Natural killer cell (primary cell): ENCODE data around the gene HMCES. TPM values are rescaled to one million over a fixed set of nuclear protein-coding genes. Genes with fewer than 3 reads are reported as not detected.

Experiments used
- ATAC-seq, 3 donors: fragments of 150-1000 bp in 2 of 3; fragments of 200-7000 bp in 1 of 3; cut with Tn5 transposase; 1 replicate in 1 of 3; 2 replicates in 2 of 3; pipeline ENCODE4 v1.10.0; 2021; ENCODE audit warnings: mild to moderate bottlenecking in 2 of 3, moderate library complexity in 2 of 3
- DNase-seq, 2 donors: peaks; one replicate each; pipeline versions ENCODE4 v3.0.0 to v3.0.0-alpha.2; 2013 to 2021; ENCODE audit warnings: mixed read lengths in 1 of 2
- H3K27ac ChIP-seq: one replicate; pipeline ENCODE4 v1.5.1; 2013; ENCODE audit warnings: mild to moderate bottlenecking, low read length
- H3K27me3 ChIP-seq: one replicate; pipeline ENCODE4 v1.6.1; 2013; ENCODE audit warnings: low read length; ENCODE audit not compliant: control insufficient read depth, insufficient read depth
- H3K36me3 ChIP-seq: one replicate; pipeline ENCODE4 v1.6.1; 2013; ENCODE audit warnings: low read length; ENCODE audit not compliant: control insufficient read depth, insufficient read depth
- H3K4me1 ChIP-seq: one replicate; pipeline ENCODE4 v1.6.1; 2013; ENCODE audit warnings: low read length; ENCODE audit not compliant: control insufficient read depth, insufficient read depth
- H3K4me3 ChIP-seq: one replicate; pipeline ENCODE4 v1.5.1; 2013; ENCODE audit warnings: low read length
- H3K9me3 ChIP-seq: one replicate; pipeline ENCODE4 v1.6.1; 2013; ENCODE audit warnings: low read length; ENCODE audit not compliant: control insufficient read depth, insufficient read depth
- H3K27ac Mint-ChIP-seq, 2 donors: one replicate each; pipeline ENCODE4 v1.8.0; 2022; ENCODE audit warnings: mild to moderate bottlenecking in 2 of 2, mixed read lengths in 2 of 2, moderate library complexity in 1 of 2
- H3K27me3 Mint-ChIP-seq, 2 donors: one replicate each; pipeline ENCODE4 v1.8.0; 2022; ENCODE audit warnings: low read depth in 2 of 2, mixed read lengths in 2 of 2
- H3K36me3 Mint-ChIP-seq: one replicate; pipeline ENCODE4 v1.8.0; 2022; ENCODE audit warnings: mixed read lengths
- H3K4me1 Mint-ChIP-seq, 2 donors: one replicate each; pipeline ENCODE4 v1.8.0; 2022; ENCODE audit warnings: mixed read lengths in 2 of 2
- H3K4me3 Mint-ChIP-seq: one replicate; pipeline ENCODE4 v1.8.0; 2022; ENCODE audit warnings: mild to moderate bottlenecking, moderate library complexity, mixed read lengths
- H3K9me3 Mint-ChIP-seq, 2 donors: one replicate each; pipeline ENCODE4 v1.8.0; 2022; ENCODE audit warnings: mixed read lengths in 2 of 2
- WGBS: methylation state at CpG from one replicate; pipeline ENCODE4 v1.1.7; 2013; ENCODE audit warnings: missing lambda C conversion rate; ENCODE audit not compliant: insufficient coverage; 5-methylcytosine and 5-hydroxymethylcytosine counted together
- intact Hi-C: fragments of 100-400 bp; cut with micrococcal nuclease; formaldehyde crosslinking; loops from one replicate; pipeline ENCODE4 v1.14.2; 2022
- total RNA-seq, 4 donors: library from RNA; stranded (reverse); fragments of 120-200 nt in 1 of 4; gene quantifications; one replicate each; pipeline versions ENCODE4 v1.2.3 to v1.2.4, GENCODE V29; 2013 to 2022
- TF ChIP-seq, protein P1 (sequence below): fragments of 200-600 bp; IDR thresholded peaks from one replicate; pipeline ENCODE4 v1.8.0; 2022; ENCODE audit warnings: antibody characterized with exemption

HMCES gene
- total RNA-seq, 3 donors from 2014 or later (not counting 1 experiment from before 2014, with no cell fraction given) = 37.3 to 42.8 (median 40.9) TPM

DNA sequence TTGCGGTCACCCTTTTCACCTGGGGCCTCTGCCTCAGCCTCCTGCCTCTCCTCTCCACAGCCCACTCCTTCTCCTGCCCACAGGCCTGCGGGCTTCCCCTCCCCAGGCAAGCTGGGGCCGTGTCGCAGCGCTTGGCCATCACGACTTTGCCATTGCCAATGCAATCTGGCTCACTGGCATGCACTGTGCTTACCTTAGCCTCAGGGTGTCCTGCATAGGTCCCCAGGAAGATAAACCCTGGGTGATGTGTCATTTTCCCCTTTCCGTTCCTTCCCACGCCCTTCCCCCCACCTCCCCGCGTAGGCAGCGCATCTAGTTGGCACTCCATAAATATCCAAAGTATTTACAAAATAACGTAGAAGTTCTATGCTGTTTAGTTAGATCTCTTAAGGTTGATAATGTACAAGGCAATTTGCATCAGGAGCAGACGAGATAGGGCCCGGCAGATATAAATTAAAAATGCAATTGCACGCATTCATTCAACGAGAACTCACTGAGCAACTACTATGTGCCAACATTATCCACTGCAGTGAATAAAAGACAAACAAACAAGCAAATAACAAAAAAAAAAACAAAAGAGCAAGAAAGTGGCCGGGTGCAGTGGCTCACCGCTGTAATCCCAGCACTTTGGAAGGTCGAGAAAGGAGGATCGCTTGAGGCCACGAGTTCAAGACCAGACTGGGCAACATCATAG lies 30.2 kb upstream of the HMCES start:
- peak overlapping the region; percentile 87 for H3K4me3 ChIP-seq
- no peaks in the 10 kb centered on the region for H3K27me3 Mint-ChIP-seq
- H3K4me3 Mint-ChIP-seq = peak overlapping the region; percentile 97
- no peaks in the 10 kb centered on the region for H3K27me3 ChIP-seq
- H3K27ac Mint-ChIP-seq = peak overlapping the region; percentile 95 to 98
- H3K36me3 Mint-ChIP-seq = peaks cover 6% of the 10 kb centered on the region
- H3K9me3 ChIP-seq = no peaks in the 10 kb centered on the region
- no peaks in the 10 kb centered on the region for H3K9me3 Mint-ChIP-seq
- DNase-seq = no peak
- peak overlapping the region; percentile 80 for H3K27ac ChIP-seq
- TF ChIP-seq, protein P1, sequence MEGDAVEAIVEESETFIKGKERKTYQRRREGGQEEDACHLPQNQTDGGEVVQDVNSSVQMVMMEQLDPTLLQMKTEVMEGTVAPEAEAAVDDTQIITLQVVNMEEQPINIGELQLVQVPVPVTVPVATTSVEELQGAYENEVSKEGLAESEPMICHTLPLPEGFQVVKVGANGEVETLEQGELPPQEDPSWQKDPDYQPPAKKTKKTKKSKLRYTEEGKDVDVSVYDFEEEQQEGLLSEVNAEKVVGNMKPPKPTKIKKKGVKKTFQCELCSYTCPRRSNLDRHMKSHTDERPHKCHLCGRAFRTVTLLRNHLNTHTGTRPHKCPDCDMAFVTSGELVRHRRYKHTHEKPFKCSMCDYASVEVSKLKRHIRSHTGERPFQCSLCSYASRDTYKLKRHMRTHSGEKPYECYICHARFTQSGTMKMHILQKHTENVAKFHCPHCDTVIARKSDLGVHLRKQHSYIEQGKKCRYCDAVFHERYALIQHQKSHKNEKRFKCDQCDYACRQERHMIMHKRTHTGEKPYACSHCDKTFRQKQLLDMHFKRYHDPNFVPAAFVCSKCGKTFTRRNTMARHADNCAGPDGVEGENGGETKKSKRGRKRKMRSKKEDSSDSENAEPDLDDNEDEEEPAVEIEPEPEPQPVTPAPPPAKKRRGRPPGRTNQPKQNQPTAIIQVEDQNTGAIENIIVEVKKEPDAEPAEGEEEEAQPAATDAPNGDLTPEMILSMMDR = no peak
- peaks cover 27% of the 10 kb centered on the region for H3K4me1 ChIP-seq
- 76% methylated on average over 21 of the region's 21 CpGs for WGBS
- intact Hi-C loops = loop anchor here (5.0 to 10.0 kb wide), 2 partner anchors 221 to 634 kb away; no protein-coding TSS in a partner anchor
- peaks cover 15% of the 10 kb centered on the region for H3K36me3 ChIP-seq
- H3K4me1 Mint-ChIP-seq = peaks cover 46 to 48% of the 10 kb centered on the region in 2 donors
- ATAC-seq = no peak

DNA sequence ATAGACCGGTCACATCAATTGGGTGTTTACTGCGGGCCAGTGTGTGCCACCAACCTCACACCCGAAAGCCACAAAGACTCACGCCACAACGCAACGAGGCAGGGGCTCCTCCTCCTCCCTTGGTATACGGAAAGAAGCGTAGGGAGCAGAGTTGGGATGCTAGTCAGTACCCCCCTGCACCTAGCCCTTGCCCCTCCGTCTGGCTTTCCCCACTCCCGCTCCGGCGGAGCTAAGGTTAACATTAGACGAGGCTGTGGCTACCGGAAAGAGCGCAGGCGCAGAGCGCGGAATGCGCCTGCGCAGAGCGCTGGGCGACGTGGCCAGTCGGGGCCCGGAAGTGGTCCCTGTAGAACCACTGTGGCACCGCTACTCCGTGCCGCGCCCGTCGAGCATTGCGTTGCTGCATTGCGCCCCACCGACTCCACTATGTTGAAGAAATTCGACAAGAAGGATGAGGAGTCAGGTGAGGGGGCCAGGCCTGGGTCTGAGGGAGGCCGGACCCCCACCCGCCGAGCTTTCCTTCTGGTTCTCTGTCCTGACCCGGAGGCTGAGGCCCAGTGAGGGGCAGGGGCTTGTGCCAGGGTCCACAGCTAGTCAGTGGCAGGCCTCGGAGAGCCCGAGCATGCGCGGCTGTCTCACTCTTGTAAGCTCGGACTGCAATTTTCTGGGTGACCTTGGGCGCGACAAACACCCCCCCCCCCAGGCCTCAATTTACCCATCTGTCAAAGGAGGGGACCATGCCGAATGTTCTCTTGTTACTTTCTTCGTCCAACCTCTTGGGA lies 29.2 kb upstream of the HMCES start, which contains the start of gene COPG1:
TSS of gene COPG1 (plus strand) at position 323 of the 782 bp plus-strand sequence. CDS start at position 427, 104 bp downstream.
- TF ChIP-seq, protein P1 = no peak
- Histone ChIP-seq H3K9me3 (no peaks in the 10 kb centered on the region), H3K36me3 (peaks cover 20% of the 10 kb centered on the region), H3K4me3 (peak within 1 kb of the TSS; percentile 87), H3K27ac (peak within 1 kb of the TSS; percentile 80), H3K4me1 (peaks cover 27% of the 10 kb centered on the region), H3K27me3 (no peaks in the 10 kb centered on the region)
- H3K27ac Mint-ChIP-seq = peak within 1 kb of the TSS; percentile 95 to 98
- WGBS = under 1% methylated on average over 48 of the region's 48 CpGs
- intact Hi-C loops = loop anchor here (1.0 to 10.0 kb wide), 4 partner anchors 65 to 635 kb away; no protein-coding TSS in a partner anchor
- DNase-seq (peak; percentile 90 to 95), ATAC-seq (peak; percentile 74 to 87 (median 85))
- no peaks in the 10 kb centered on the region for H3K27me3 Mint-ChIP-seq
- peaks cover 6% of the 10 kb centered on the region for H3K36me3 Mint-ChIP-seq
- peaks cover 46 to 49% of the 10 kb centered on the region in 2 donors for H3K4me1 Mint-ChIP-seq
- H3K4me3 Mint-ChIP-seq = peak within 1 kb of the TSS; percentile 97
- H3K9me3 Mint-ChIP-seq = no peaks in the 10 kb centered on the region

DNA sequence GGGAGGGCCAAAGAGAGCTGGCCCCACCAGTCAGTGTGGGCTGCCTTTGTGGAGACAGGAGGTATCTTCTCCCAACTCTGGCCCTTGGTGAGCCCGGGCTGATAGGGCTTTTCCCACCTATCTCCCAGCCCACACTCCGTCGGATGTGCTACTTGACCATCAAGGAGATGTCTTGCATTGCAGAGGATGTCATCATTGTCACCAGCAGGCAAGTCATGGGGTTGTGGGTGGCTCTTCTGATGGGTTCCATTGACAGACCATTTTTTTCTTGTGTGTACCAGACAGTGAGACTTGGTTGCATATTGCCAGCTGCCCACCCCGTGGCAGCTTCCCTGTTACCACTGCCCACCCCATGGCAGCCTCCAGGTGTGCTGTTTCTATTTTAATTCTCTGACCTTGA lies 25.9 kb upstream of the HMCES start:
- no peak overlapping the region for H3K4me3 Mint-ChIP-seq
- peaks cover 36 to 47% of the 10 kb centered on the region in 2 donors for H3K4me1 Mint-ChIP-seq
- Histone ChIP-seq H3K27ac (no peak overlapping the region), H3K4me1 (peaks cover 22% of the 10 kb centered on the region), H3K9me3 (no peaks in the 10 kb centered on the region), H3K4me3 (no peak overlapping the region), H3K36me3 (peaks cover 50% of the 10 kb centered on the region), H3K27me3 (no peaks in the 10 kb centered on the region)
- H3K9me3 Mint-ChIP-seq = no peaks in the 10 kb centered on the region
- ATAC-seq = no peak
- over 99% methylated on average over 4 of the region's 4 CpGs for WGBS
- TF ChIP-seq, protein P1 = no peak
- DNase-seq = no peak
- intact Hi-C loops = no loop called here
- H3K27me3 Mint-ChIP-seq = no peaks in the 10 kb centered on the region
- H3K27ac Mint-ChIP-seq = peak overlapping the region in 1 of 2 donors; percentile 60
- peaks cover 6% of the 10 kb centered on the region for H3K36me3 Mint-ChIP-seq
